HepG2 (cell line): Measurements from ENCODE around the gene FILIP1. TPM values are rescaled to one million over a fixed set of nuclear protein-coding genes. Genes with fewer than 3 reads are reported as not detected.
A peak's percentile ranks its signal among the peaks of the same experiment; 100 is the strongest.

Source experiments
- ATAC-seq: fragments of 200-7000 bp; cut with Tn5 transposase; 3 replicates; pipeline ENCODE4 v1.9.1; 2020; ENCODE audit warnings: mild to moderate bottlenecking, moderate library complexity
- BruUV-seq: library from RNA; stranded (reverse); fragments of 400-500 nt; replicated peaks from 2 replicates; lab custom pipeline; 2021; lab: Mats Ljungman, UMichigan
- CTCF ChIA-PET: fragments of 300-600 bp; formaldehyde crosslinking; extraction: SDS; loops from one replicate; lab custom pipeline; 2021; ENCODE audit warnings: low total read pairs, inconsistent platforms, low intra/inter-chr PET ratio; lab: Yijun Ruan, JAX
- POLR2A ChIA-PET: fragments of 350-600 bp; sonication (Branson Sonifier 250); formaldehyde crosslinking; loops from one replicate; lab custom pipeline; 2020; ENCODE audit warnings: antibody characterized with exemption, inconsistent platforms; lab: Yijun Ruan, JAX
- DNase-seq: peaks from one replicate; pipeline ENCODE4 v3.0.0-alpha.2; 2015; ENCODE audit warnings: low spot score
- FAIRE-seq: peaks from 3 replicates; lab custom pipeline; 2011; peaks lifted over from hg19 to GRCh38; lab: Jason Lieb, UNC
- H2AFZ ChIP-seq: one replicate; pipeline ENCODE4 v1.6.1; 2011; ENCODE audit warnings: low read length, inconsistent platforms
- H3K27ac ChIP-seq: fragments of 300-600 bp; 3 replicates; pipeline ENCODE4 v1.8.0; 2011; ENCODE audit warnings: mixed run types, mild to moderate bottlenecking, mixed read lengths, low read length, inconsistent platforms; ENCODE audit not compliant: insufficient read depth; ENCODE audit errors: extremely low read length
- H3K27me3 ChIP-seq, 2 experiments: fragments of 200-600 bp in 1 of 2; 2 replicates in 1 of 2; 3 replicates in 1 of 2; pipeline versions ENCODE4 v1.6.0 to v1.8.0; 2011; ENCODE audit warnings: low read length in 2 of 2, mild to moderate bottlenecking in 2 of 2, moderate library complexity in 2 of 2, inconsistent platforms in 1 of 2; ENCODE audit not compliant: insufficient read depth in 2 of 2, control insufficient read depth in 1 of 2
- H3K36me3 ChIP-seq, 2 experiments: fragments of 200-600 bp in 1 of 2; replicated peaks in 1 of 2; 2 replicates in 1 of 2; 3 replicates in 1 of 2; pipeline versions ENCODE4 v1.5.1 to v1.8.0; 2011; ENCODE audit warnings: low read length in 2 of 2, inconsistent platforms in 1 of 2; ENCODE audit not compliant: insufficient read depth in 2 of 2, control insufficient read depth in 1 of 2
- H3K4me1 ChIP-seq: 2 replicates; pipeline ENCODE4 v1.5.1; 2012; ENCODE audit warnings: low read length, inconsistent platforms; ENCODE audit not compliant: insufficient read depth
- H3K4me2 ChIP-seq: 2 replicates; pipeline ENCODE4 v1.6.0; 2011; ENCODE audit warnings: low read depth, low read length, inconsistent platforms
- H3K4me3 ChIP-seq, 3 experiments: fragments of 200-600 bp in 1 of 3; sonication (generic), shearing (Covaris generic) in 1 of 3; replicated peaks in 1 of 3; 2 replicates each; pipeline ENCODE4 v1.5.1; 2011 to 2016; ENCODE audit warnings: low read length in 3 of 3, inconsistent platforms in 2 of 3, low read depth in 2 of 3, mild to moderate bottlenecking in 2 of 3, control low read depth in 1 of 3, mixed read lengths in 1 of 3; ENCODE audit not compliant: insufficient read depth in 1 of 3
- H3K79me2 ChIP-seq: one replicate; pipeline ENCODE4 v1.6.1; 2011; ENCODE audit warnings: low read length, inconsistent platforms; ENCODE audit not compliant: insufficient read depth
- H3K9ac ChIP-seq: 2 replicates; pipeline ENCODE4 v1.6.0; 2011; ENCODE audit warnings: mild to moderate bottlenecking, low read depth, low read length, inconsistent platforms; ENCODE audit not compliant: insufficient read depth
- H3K9me3 ChIP-seq: 2 replicates; pipeline ENCODE4 v1.5.1; 2012; ENCODE audit warnings: mild to moderate bottlenecking, low read length
- H4K20me1 ChIP-seq: 2 replicates; pipeline ENCODE4 v1.6.0; 2011; ENCODE audit warnings: inconsistent platforms, mild to moderate bottlenecking, low read length, moderate library complexity; ENCODE audit not compliant: insufficient read depth
- FOXA3 ChIP-seq: IDR thresholded peaks from 2 replicates; pipeline ENCODE4 v1.6.1; 2016; ENCODE audit warnings: missing genetic modification reagents, missing compliant biosample characterization
- MAFF ChIP-seq: IDR thresholded peaks from 2 replicates; pipeline ENCODE4 v1.6.1; 2011; ENCODE audit warnings: low read depth, low read length, improper control_type of control experiment
- MAFK ChIP-seq, 2 experiments: IDR thresholded peaks in 1 of 2; conservative IDR thresholded peaks in 1 of 2; 2 replicates each; pipeline ENCODE4 v1.6.1; 2011; ENCODE audit warnings: improper control_type of control experiment in 2 of 2, low read length in 2 of 2
- SALL1 ChIP-seq: sonication (generic); formaldehyde crosslinking; IDR thresholded peaks from 2 replicates; pipeline ENCODE4 v1.8.0; 2022; ENCODE audit warnings: mild to moderate bottlenecking, missing genetic modification reagents
- TGIF2 ChIP-seq: IDR thresholded peaks from 2 replicates; pipeline ENCODE4 v1.6.1; 2016; ENCODE audit warnings: control low read depth, missing compliant biosample characterization
- ZNF264 ChIP-seq: sonication (generic); formaldehyde crosslinking; IDR thresholded peaks from 2 replicates; pipeline ENCODE4 v1.4.0; 2020; ENCODE audit warnings: missing genetic modification reagents
- ZNF607 ChIP-seq: sonication (generic); formaldehyde crosslinking; IDR thresholded peaks from 2 replicates; pipeline ENCODE4 v1.5.1; 2020; ENCODE audit warnings: missing genetic modification reagents, mild to moderate bottlenecking, borderline replicate concordance
- ZNF788 ChIP-seq: sonication (generic); formaldehyde crosslinking; IDR thresholded peaks from 2 replicates; pipeline ENCODE4 v1.5.0; 2020; ENCODE audit warnings: mild to moderate bottlenecking, missing genetic modification reagents, borderline replicate concordance
- WGBS: methylation state at CpG from one replicate; pipeline ENCODE4 v1.1.6; 2017; ENCODE audit warnings: low lambda C conversion rate; 5-methylcytosine and 5-hydroxymethylcytosine counted together
- in situ Hi-C: cut with HindIII; loops from 2 replicates; pipeline ENCODE4 v1.10.0; 2017; ENCODE audit warnings: low pct_unique_long_range_greater_than_20kb; ENCODE audit not compliant: extremely low pct_ligation_motif_present
- intact Hi-C: fragments of 100-400 bp; cut with micrococcal nuclease; formaldehyde crosslinking; loops from one replicate; pipeline ENCODE4 v1.10.0; 2022; ENCODE audit not compliant: unreplicated experiment
- polyA plus RNA-seq, 8 experiments: library from polyadenylated mRNA; depleted of rRNA in 3 of 8; stranded (reverse) in 7 of 8; unstranded in 1 of 8; fragments of >200 nt; fragmentation: Illumina TruSeq in 4 of 8; extraction: Trizol in 4 of 8; gene quantifications; 2 replicates each; pipeline versions ENCODE4 v1.2.1 to v1.2.3, GENCODE V29; 2011 to 2016; ENCODE audit warnings: low read depth in 4 of 8, missing spikeins in 1 of 8, mixed read lengths in 1 of 8; ENCODE audit not compliant: insufficient read depth in 1 of 8
- total RNA-seq, 5 experiments: library from RNA; depleted of rRNA; stranded (reverse); fragments of >200 nt; fragmentation: Illumina TruSeq; extraction: Trizol; gene quantifications; 2 replicates each; pipeline ENCODE4 v1.2.3, GENCODE V29; 2016; ENCODE audit warnings: low read depth in 1 of 5
- TF ChIP-seq, protein P1 (sequence below): sonication (generic); formaldehyde crosslinking; IDR thresholded peaks from 2 replicates; pipeline ENCODE4 v1.5.0; 2020; ENCODE audit warnings: missing genetic modification reagents, mild to moderate bottlenecking, borderline replicate concordance

FILIP1 gene
- total and polyA plus RNA-seq, 2 of the 13 experiments (the other 11 are each of a cell fraction or from before 2014, with no cell fraction given) = not detected

DNA sequence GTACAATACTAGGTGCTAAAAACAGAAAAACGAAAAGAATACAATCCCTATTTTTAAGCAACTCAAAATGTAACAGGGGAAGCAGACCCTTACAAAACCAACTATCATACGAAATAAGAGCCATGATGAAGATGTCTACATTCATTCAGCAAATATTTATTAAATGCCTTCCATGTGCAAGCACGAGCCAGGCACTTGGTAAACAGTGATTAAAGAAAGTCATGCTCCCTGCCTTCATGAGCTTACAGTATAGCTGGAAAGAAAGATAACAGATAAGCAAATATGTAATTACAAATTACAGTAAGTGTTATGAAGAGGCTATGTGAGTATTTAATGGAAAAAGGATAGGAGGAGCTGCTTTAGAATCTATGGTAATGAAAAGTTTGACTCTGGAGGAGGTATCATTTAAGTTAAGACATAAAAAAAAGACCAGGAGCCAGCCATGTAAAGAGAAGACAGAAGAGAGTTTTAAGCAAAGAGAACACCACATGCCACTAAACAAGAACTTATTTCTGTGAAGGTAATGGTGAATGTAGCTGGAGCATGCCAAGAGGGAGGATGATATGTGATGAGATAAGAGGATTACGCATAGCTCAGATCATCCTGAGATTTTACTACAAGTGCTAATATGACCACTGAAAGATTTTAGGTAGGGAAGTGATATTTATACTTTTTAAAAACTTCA is 230.7 kb downstream of the FILIP1 start:
- DNase-seq (no peak), ATAC-seq (no peak)
- H3K27me3 ChIP-seq = no peaks in the 10 kb centered on the region
- no peak overlapping the region for H3K4me3 ChIP-seq
- no peak overlapping the region for H2AFZ ChIP-seq
- no peaks in the 10 kb centered on the region for H3K4me1 ChIP-seq
- intact Hi-C loops = no loop called here
- no peaks in the 10 kb centered on the region for H4K20me1 ChIP-seq
- no peak overlapping the region for H3K27ac ChIP-seq
- in situ Hi-C loops = no loop called here
- POLR2A ChIA-PET = no interaction called here
- no peak overlapping the region for H3K4me2 ChIP-seq
- peaks cover 11% of the 10 kb centered on the region for H3K79me2 ChIP-seq
- peaks cover 3 to 37% of the 10 kb centered on the region in 2 experiments for H3K36me3 ChIP-seq
- H3K9me3 ChIP-seq = no peaks in the 10 kb centered on the region
- no peak overlapping the region for H3K9ac ChIP-seq
- 95% methylated on average over 4 of the region's 4 CpGs for WGBS
- no peak for TF ChIP-seq TGIF2 (CRISPR knock-in tag)
- no peak for TF ChIP-seq FOXA3 (CRISPR knock-in tag)
- no peak for TF ChIP-seq ZNF788 (CRISPR knock-in tag)
- no peak for TF ChIP-seq ZNF607 (CRISPR knock-in tag)
- TF ChIP-seq, protein P1, sequence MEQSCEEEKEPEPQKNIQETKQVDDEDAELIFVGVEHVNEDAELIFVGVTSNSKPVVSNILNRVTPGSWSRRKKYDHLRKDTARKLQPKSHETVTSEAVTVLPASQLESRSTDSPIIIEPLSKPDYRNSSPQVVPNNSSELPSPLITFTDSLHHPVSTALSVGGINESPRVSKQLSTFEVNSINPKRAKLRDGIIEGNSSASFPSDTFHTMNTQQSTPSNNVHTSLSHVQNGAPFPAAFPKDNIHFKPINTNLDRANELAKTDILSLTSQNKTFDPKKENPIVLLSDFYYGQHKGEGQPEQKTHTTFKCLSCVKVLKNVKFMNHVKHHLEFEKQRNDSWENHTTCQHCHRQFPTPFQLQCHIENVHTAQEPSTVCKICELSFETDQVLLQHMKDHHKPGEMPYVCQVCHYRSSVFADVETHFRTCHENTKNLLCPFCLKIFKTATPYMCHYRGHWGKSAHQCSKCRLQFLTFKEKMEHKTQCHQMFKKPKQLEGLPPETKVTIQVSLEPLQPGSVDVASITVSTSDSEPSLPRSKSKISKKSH (CRISPR knock-in tag) = no peak
- TF ChIP-seq ZNF264 (CRISPR knock-in tag) = no peak
- TF ChIP-seq, all 625 proteins: peak for 0
- CTCF ChIA-PET = no interaction called here
- no peak for FAIRE-seq
- no TSS peak for BruUV-seq

DNA sequence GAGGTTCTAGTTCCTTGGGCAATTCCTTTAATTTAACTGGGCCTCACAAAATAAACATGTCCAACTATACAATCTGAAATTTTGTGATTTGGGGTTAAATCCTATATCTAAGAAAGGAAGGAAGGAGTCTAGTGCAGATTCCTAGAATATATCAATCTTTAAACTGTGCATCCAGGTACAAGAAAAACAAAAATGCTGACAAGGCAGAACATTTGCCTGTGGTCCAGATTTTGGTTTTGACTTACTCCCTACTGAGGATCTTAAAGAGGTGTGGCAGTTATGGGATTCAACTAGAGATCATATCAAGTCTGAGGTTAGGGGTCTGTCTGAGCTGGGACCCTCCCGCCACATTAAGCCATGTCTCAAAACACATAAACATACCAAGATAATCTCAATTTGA is 232.3 kb downstream of the FILIP1 start:
- DNase-seq (no peak), ATAC-seq (no peak), FAIRE-seq (no peak)
- CTCF ChIA-PET = no interaction called here
- Histone ChIP-seq H4K20me1 (no peaks in the 10 kb centered on the region), H3K9ac (no peak overlapping the region), H3K4me3 (no peak overlapping the region), H2AFZ (no peak overlapping the region), H3K27ac (no peak overlapping the region), H3K27me3 (no peaks in the 10 kb centered on the region), H3K36me3 (peaks cover 4 to 38% of the 10 kb centered on the region in 2 experiments), H3K4me2 (no peak overlapping the region), H3K4me1 (no peaks in the 10 kb centered on the region), H3K79me2 (peaks cover 2% of the 10 kb centered on the region), H3K9me3 (no peaks in the 10 kb centered on the region)
- BruUV-seq = no TSS peak
- peak; percentile 97 for TF ChIP-seq MAFF
- no peak for TF ChIP-seq SALL1 (CRISPR knock-in tag)
- peak; percentile 97 to 98 for TF ChIP-seq MAFK (conservative IDR thresholded peaks at IDR 0.05 in 1 of 2, IDR thresholded peaks at IDR 0.05 in 1 of 2; ENCODE audit: low read length in 2 of 2)
- intact Hi-C loops (no loop called here), in situ Hi-C loops (no loop called here)
- POLR2A ChIA-PET = no interaction called here
- 100% methylated on average over 1 of the region's 1 CpG for WGBS
